Heart left ventricle (tissue), 16 donors: Measurements from ENCODE around the gene TRMT11. TPM values are rescaled to one million over a fixed set of nuclear protein-coding genes. Genes with fewer than 3 reads are reported as not detected.

ENCODE experiments used
- ATAC-seq, 4 donors: fragments of 200-7000 bp; cut with Tn5 transposase; one replicate each; pipeline ENCODE4 v1.9.1; 2020 to 2022; ENCODE audit warnings: moderate library complexity in 4 of 4, mild to moderate bottlenecking in 3 of 4, moderate number of reproducible peaks in 1 of 4
- DNase-seq, 5 donors: peaks; one replicate each; pipeline ENCODE4 v3.0.0-alpha.2; 2020
- H3K27ac ChIP-seq, 12 donors: fragments of 200-600 bp; sonication (generic) in 4 of 12; one replicate each; pipeline versions ENCODE4 v1.5.0 to v1.8.0; 2016 to 2022; ENCODE audit warnings: mild to moderate bottlenecking in 2 of 12
- H3K27me3 ChIP-seq, 9 donors: fragments of 200-600 bp; sonication (generic) in 2 of 9; one replicate each; pipeline versions ENCODE4 v1.5.1 to v1.8.0; 2016 to 2022; ENCODE audit warnings: mild to moderate bottlenecking in 3 of 9
- H3K36me3 ChIP-seq, 9 donors: fragments of 200-600 bp; sonication (generic) in 2 of 9; one replicate each; pipeline versions ENCODE4 v1.5.0 to v1.8.0; 2018 to 2022; ENCODE audit warnings: mild to moderate bottlenecking in 2 of 9
- H3K4me1 ChIP-seq, 12 donors: fragments of 200-600 bp; sonication (generic) in 4 of 12; one replicate each; pipeline versions ENCODE4 v1.5.0 to v1.8.0; 2016 to 2022; ENCODE audit warnings: mild to moderate bottlenecking in 3 of 12
- H3K4me3 ChIP-seq, 12 donors: fragments of 200-600 bp; sonication (generic) in 4 of 12; one replicate each; pipeline versions ENCODE4 v1.5.0 to v1.8.0; 2017 to 2022; ENCODE audit warnings: mild to moderate bottlenecking in 9 of 12, moderate library complexity in 4 of 12
- H3K9me3 ChIP-seq, 12 donors: fragments of 200-600 bp; sonication (generic) in 4 of 12; one replicate each; pipeline versions ENCODE4 v1.5.0 to v1.8.0; 2016 to 2022; ENCODE audit warnings: mild to moderate bottlenecking in 1 of 12
- CTCF ChIP-seq, 12 donors: fragments of 200-600 bp; sonication (generic) in 4 of 12; IDR thresholded peaks; one replicate each; pipeline versions ENCODE4 v1.5.0 to v1.8.0; 2018 to 2022; ENCODE audit warnings: antibody characterized with exemption in 12 of 12, mild to moderate bottlenecking in 5 of 12
- POLR2A ChIP-seq, 2 donors: fragments of 450-650 bp; IDR thresholded peaks; one replicate each; pipeline ENCODE4 v1.6.1; 2017; ENCODE audit warnings: antibody characterized with exemption in 2 of 2, mild to moderate bottlenecking in 2 of 2, moderate library complexity in 2 of 2
- WGBS, 4 donors: extraction: QIAGEN DNeasy Blood & Tissue Kit in 2 of 4; methylation state at CpG; one replicate each; pipeline versions ENCODE4 v1.1.5 to v1.1.7; 2013 to 2018; 5-methylcytosine and 5-hydroxymethylcytosine counted together
- intact Hi-C, 10 donors: fragments of 100-400 bp; cut with DNase I; formaldehyde crosslinking; loops; one replicate each; pipeline versions ENCODE4 v1.11.1 to v1.14.2; 2022
- polyA plus RNA-seq, 2 donors: library from polyadenylated mRNA; stranded (reverse); fragments of 200-250 nt; gene quantifications; one replicate each; pipeline ENCODE4 v1.2.3, GENCODE V29; 2013
- total RNA-seq, 9 donors: library from RNA; depleted of rRNA in 2 of 9; stranded (reverse); fragments of >200 nt in 2 of 9; fragmentation: NEBNext Ultra II Directional in 3 of 9; extraction: Animal tissue kit (Norgen Biotek cat#: 25700) in 3 of 9; gene quantifications; one replicate each; pipeline versions ENCODE4 v1.1.0 to v1.2.4, GENCODE V29; 2016 to 2023
- donor health status: ischemic (EF 13 %, LVEDD 7.1; RV severe dilation, severe dysfunction).
- donor health status: healthy with polysubstance abuse.
- donor health status: DM: no; HTN: yes; CAD: no.
- donor health status: DM: no; HTN: no; CAD: no.
- donor health status: ischemic (EF 25% LVEDD 6.9; RV normal size, moderate dysfunction).
- donor health status: ischemic (EF 25% LVEDD 5.7; RV mildly dilated, moderate dysfunction).
- donor health status: healthy.
- donor health status: DM: yes; HTN: yes; CAD: no.
- donor health status: ischemic (EF 35%, LVEDD 5.7; RV mildly dilated, moderate dysfunction).
- donor health status: nonischemic (EF 11% LVEDD 7.7; RV severe dilation, severe dysfunction).
- donor health status: DM: yes; HTN: yes; CAD: no.
- donor health status: PGD.
- donor health status: ischemic (EF 29% LVEDD 5.4; RV normal size, mild dysfunction).
- donor health status: nonischemic (EF 23%, LVEDD 6.1; RV moderate dilation, normal function).

TRMT11 gene
- total and polyA plus RNA-seq, 11 donors, result 8.0 to 15.6 (median 11.2) TPM

GRCh38 chr6:126007800-126008199 lies 21.5 kb downstream of the TRMT11 start:
- no peak overlapping the region for H3K4me3 ChIP-seq

GRCh38 chr6:126010040-126010439 lies 23.7 kb downstream of the TRMT11 start:
- no peak overlapping the region for H3K27ac ChIP-seq
- DNase-seq (no peak), ATAC-seq (no peak)
- TF ChIP-seq CTCF (IDR thresholded peaks at IDR 0.05) (no peak), POLR2A (IDR thresholded peaks at IDR 0.05) (no peak)
- no peaks in the 10 kb centered on the region for H3K4me1 ChIP-seq
- H3K4me3 ChIP-seq, result no peak overlapping the region
- 91 to 96% (median 93%) methylated on average over 4 of the region's 4 CpGs for WGBS, 4 donors
- no peaks in the 10 kb centered on the region for H3K9me3 ChIP-seq
- no peaks in the 10 kb centered on the region for H3K27me3 ChIP-seq
- peaks cover 0 to 94% (median 60%) of the 10 kb centered on the region in 9 donors for H3K36me3 ChIP-seq
- intact Hi-C loops, result no loop called here

More at GRCh38 chr6:126007800-126008199, 21.5 kb downstream of the TRMT11 start:
- ATAC-seq (no peak), DNase-seq (no peak)
- intact Hi-C loops, result no loop called here
- Histone ChIP-seq H3K36me3 (peaks cover 0 to 91% (median 38%) of the 10 kb centered on the region in 9 donors), H3K27me3 (no peaks in the 10 kb centered on the region), H3K27ac (no peak overlapping the region), H3K4me1 (no peaks in the 10 kb centered on the region), H3K9me3 (no peaks in the 10 kb centered on the region)
- TF ChIP-seq CTCF (IDR thresholded peaks at IDR 0.05) (no peak), POLR2A (IDR thresholded peaks at IDR 0.05) (no peak)

GRCh38 chr6:126015863-126016262 lies 29.5 kb downstream of the TRMT11 start:
- no peaks in the 10 kb centered on the region for H3K27me3 ChIP-seq
- intact Hi-C loops, result no loop called here
- TF ChIP-seq POLR2A (IDR thresholded peaks at IDR 0.05), result no peak
- no peak for TF ChIP-seq CTCF (IDR thresholded peaks at IDR 0.05)
- no peaks in the 10 kb centered on the region for H3K4me1 ChIP-seq
- no peaks in the 10 kb centered on the region for H3K9me3 ChIP-seq
- ATAC-seq (no peak), DNase-seq (no peak)
- H3K27ac ChIP-seq, result no peak overlapping the region
- 91 to 97% (median 92%) methylated on average over 1 of the region's 1 CpG for WGBS, 4 donors
- H3K4me3 ChIP-seq, result no peak overlapping the region
- peaks cover 0 to 96% (median 76%) of the 10 kb centered on the region in 9 donors for H3K36me3 ChIP-seq

- DNase-seq (no peak), ATAC-seq (no peak)
- Histone ChIP-seq H3K4me1 (no peaks in the 10 kb centered on the region), H3K4me3 (no peak overlapping the region), H3K36me3 (peaks cover 0 to 96% (median 76%) of the 10 kb centered on the region in 9 donors), H3K27me3 (no peaks in the 10 kb centered on the region), H3K9me3 (no peaks in the 10 kb centered on the region), H3K27ac (no peak overlapping the region)
- 81 to 94% (median 87%) methylated on average over 2 of the region's 2 CpGs for WGBS, 4 donors
- intact Hi-C loops, result no loop called here
- TF ChIP-seq POLR2A (IDR thresholded peaks at IDR 0.05), result no peak
- TF ChIP-seq CTCF (IDR thresholded peaks at IDR 0.05), result no peak
Observed at GRCh38 chr6:126016591-126016990, 30.3 kb downstream of the TRMT11 start.
